Fibroblast of lung (primary cell): ENCODE measurements around the gene TLL1. TPM values are rescaled to one million over a fixed set of nuclear protein-coding genes. Genes with fewer than 3 reads are reported as not detected.

Source experiments
- DNase-seq, 2 donors: peaks; one replicate each; pipeline versions ENCODE4 v3.0.0 to v3.0.0-alpha.2; 2010; ENCODE audit warnings: low read depth in 2 of 2
- H2AFZ ChIP-seq: 2 replicates; pipeline ENCODE4 v1.5.1; 2012; ENCODE audit warnings: low read length, control low read depth, inconsistent platforms
- H3K27ac ChIP-seq: 2 replicates; pipeline ENCODE4 v1.5.1; 2011; ENCODE audit warnings: low read length, control low read depth; ENCODE audit not compliant: insufficient read depth
- H3K27me3 ChIP-seq: 2 replicates; pipeline ENCODE4 v1.5.1; 2011; ENCODE audit warnings: mild to moderate bottlenecking, low read length; ENCODE audit not compliant: control insufficient read depth, insufficient read depth
- H3K36me3 ChIP-seq: 2 replicates; pipeline ENCODE4 v1.5.1; 2011; ENCODE audit warnings: low read length; ENCODE audit not compliant: control insufficient read depth, insufficient read depth
- H3K4me1 ChIP-seq: 2 replicates; pipeline ENCODE4 v1.5.1; 2011; ENCODE audit warnings: low read length; ENCODE audit not compliant: control insufficient read depth, insufficient read depth; ENCODE audit errors: extremely low read depth
- H3K4me2 ChIP-seq: 2 replicates; pipeline ENCODE4 v1.5.1; 2011; ENCODE audit warnings: low read length, control low read depth; ENCODE audit not compliant: insufficient read depth; ENCODE audit errors: extremely low read depth
- H3K4me3 ChIP-seq, 4 experiments: fragments of 200-600 bp in 1 of 4; sonication (generic) in 1 of 4; replicated peaks in 1 of 4; 2 replicates each; pipeline ENCODE4 v1.5.1; 2011 to 2016; ENCODE audit warnings: low read length in 4 of 4, low read depth in 3 of 4, mild to moderate bottlenecking in 3 of 4, control low read depth in 2 of 4, inconsistent platforms in 1 of 4, mixed read lengths in 1 of 4; ENCODE audit not compliant: insufficient read depth in 1 of 4; ENCODE audit errors: control extremely low read depth in 1 of 4
- H3K79me2 ChIP-seq: 2 replicates; pipeline ENCODE4 v1.5.1; 2012; ENCODE audit warnings: mild to moderate bottlenecking, low read length, inconsistent platforms; ENCODE audit not compliant: control insufficient read depth, insufficient read depth
- H3K9ac ChIP-seq: 2 replicates; pipeline ENCODE4 v1.5.1; 2011; ENCODE audit warnings: mild to moderate bottlenecking, low read length, control low read depth; ENCODE audit not compliant: insufficient read depth
- H3K9me3 ChIP-seq: 2 replicates; pipeline ENCODE4 v1.5.1; 2012; ENCODE audit warnings: low read depth, low read length; ENCODE audit not compliant: control insufficient read depth, insufficient read depth
- H4K20me1 ChIP-seq: 2 replicates; pipeline ENCODE4 v1.5.1; 2011; ENCODE audit warnings: low read length; ENCODE audit not compliant: control insufficient read depth, insufficient read depth; ENCODE audit errors: extremely low read depth
- CTCF ChIP-seq, 2 donors: IDR thresholded peaks in 1 of 2; conservative IDR thresholded peaks in 1 of 2; 1 replicate in 1 of 2; 2 replicates in 1 of 2; pipeline ENCODE4 v1.5.1; 2011 to 2012; ENCODE audit warnings: low read length in 2 of 2, control low read depth in 1 of 2, inconsistent platforms in 1 of 2, low read depth in 1 of 2, mild to moderate bottlenecking in 1 of 2
- EZH2 ChIP-seq: IDR thresholded peaks from 2 replicates; pipeline ENCODE4 v1.5.1; 2012; ENCODE audit warnings: low read length, control low read depth, mild to moderate bottlenecking; ENCODE audit errors: missing control alignments
- polyA plus RNA-seq, 2 donors: library from polyadenylated mRNA; depleted of rRNA in 1 of 2; stranded (reverse) in 1 of 2; unstranded in 1 of 2; fragments of >200 nt; gene quantifications; 2 replicates each; pipeline ENCODE4 v1.2.1, GENCODE V29; 2011 to 2012; ENCODE audit warnings: missing spikeins in 1 of 2
- total RNA-seq: library from RNA; depleted of rRNA; stranded (reverse); fragments of >200 nt; gene quantifications from 2 replicates; pipeline ENCODE4 v1.2.1, GENCODE V29; 2014

Gene TLL1
- total and polyA plus RNA-seq, 2 donors (not counting 1 experiment from before 2014, with no cell fraction given) = 0.33 to 2.7 TPM

- Histone ChIP-seq H4K20me1 (no peaks in the 10 kb centered on the region), H3K27ac (no peak overlapping the region), H2AFZ (no peak overlapping the region), H3K27me3 (no peaks in the 10 kb centered on the region), H3K9me3 (no peaks in the 10 kb centered on the region), H3K4me1 (no peaks in the 10 kb centered on the region), H3K79me2 (no peaks in the 10 kb centered on the region), H3K4me3 (no peak overlapping the region), H3K9ac (no peak overlapping the region), H3K4me2 (no peak overlapping the region), H3K36me3 (no peaks in the 10 kb centered on the region)
- TF ChIP-seq CTCF (conservative IDR thresholded peaks at IDR 0.05 in 1 of 2, IDR thresholded peaks at IDR 0.05 in 1 of 2; ENCODE audit: low read depth in 1 of 2, low read length in 2 of 2) (no peak), EZH2 (no peak)
- DNase-seq = no peak
These were observed 91.6 kb downstream of the TLL1 start for GRCh38 chr4:165964591-165964990.

- peak in 1 of 2 donors; percentile 13 for DNase-seq
- H3K79me2 ChIP-seq = no peaks in the 10 kb centered on the region
These were observed 92.5 kb downstream of the TLL1 start for GRCh38 chr4:165965503-165965902.

GRCh38 chr4:165966833-165967232, 93.8 kb downstream of the TLL1 start:
- no peak overlapping the region for H3K27ac ChIP-seq
- H3K27me3 ChIP-seq = no peaks in the 10 kb centered on the region
- no peak overlapping the region for H2AFZ ChIP-seq
- H3K4me3 ChIP-seq = no peak overlapping the region
- H3K36me3 ChIP-seq = no peaks in the 10 kb centered on the region
- DNase-seq = no peak
- no peaks in the 10 kb centered on the region for H3K9me3 ChIP-seq
- H3K79me2 ChIP-seq = no peaks in the 10 kb centered on the region
- H3K4me1 ChIP-seq = no peaks in the 10 kb centered on the region
- TF ChIP-seq EZH2 (no peak), CTCF (conservative IDR thresholded peaks at IDR 0.05 in 1 of 2, IDR thresholded peaks at IDR 0.05 in 1 of 2; ENCODE audit: low read depth in 1 of 2, low read length in 2 of 2) (no peak)
- no peaks in the 10 kb centered on the region for H4K20me1 ChIP-seq
- H3K9ac ChIP-seq = no peak overlapping the region
- no peak overlapping the region for H3K4me2 ChIP-seq

More at GRCh38 chr4:165965503-165965902, 92.5 kb downstream of the TLL1 start:
- TF ChIP-seq EZH2 (no peak), CTCF (conservative IDR thresholded peaks at IDR 0.05 in 1 of 2, IDR thresholded peaks at IDR 0.05 in 1 of 2; ENCODE audit: low read depth in 1 of 2, low read length in 2 of 2) (no peak)
- Histone ChIP-seq H3K4me3 (no peak overlapping the region), H3K27ac (no peak overlapping the region), H3K36me3 (no peaks in the 10 kb centered on the region), H3K9ac (no peak overlapping the region), H3K4me1 (no peaks in the 10 kb centered on the region), H3K9me3 (no peaks in the 10 kb centered on the region), H2AFZ (no peak overlapping the region), H3K27me3 (no peaks in the 10 kb centered on the region), H4K20me1 (no peaks in the 10 kb centered on the region), H3K4me2 (no peak overlapping the region)
